ENCODE measurements around the gene CCDC6.

CCDC6 gene

GRCh38 chr10:59847888-59848287, 58.5 kb downstream of the CCDC6 start:
- Histone ChIP-seq H4K91ac (ENCODE audit: low read depth, low read length, poor library complexity) (no peak overlapping the region), H2BK12ac (ENCODE audit: low read length) (no peak overlapping the region), H3K4me1 (ENCODE audit: control insufficient read depth in 2 of 2, insufficient read depth in 1 of 2, low read depth in 1 of 2, low read length in 2 of 2) (peaks cover 4 to 5% of the 10 kb centered on the region in 2 donors), H2BK15ac (ENCODE audit: low read length) (no peak overlapping the region), H3K36me3 (replicated peaks in 1 of 2; ENCODE audit: control insufficient read depth in 2 of 2, insufficient read depth in 2 of 2, low read length in 2 of 2) (peaks cover 0 to 70% of the 10 kb centered on the region in 2 donors), H4K8ac (ENCODE audit: low read depth, low read length) (no peak overlapping the region), H3K9me3 (replicated peaks in 1 of 2; ENCODE audit: control insufficient read depth in 2 of 2, insufficient read depth in 1 of 2, low read depth in 1 of 2, low read length in 2 of 2) (no peaks in the 10 kb centered on the region), H3K4ac (ENCODE audit: low read length) (no peak overlapping the region), H3K9ac (ENCODE audit: low read depth, low read length, poor library complexity) (no peak overlapping the region), H2AFZ (ENCODE audit: low read length) (no peak overlapping the region), H2AK5ac (ENCODE audit: low read depth, low read length) (no peak overlapping the region), H3K27ac (replicated peaks; ENCODE audit: low read length) (peak overlapping the region; percentile 7), H2BK120ac (ENCODE audit: low read depth, low read length) (no peak overlapping the region), H3K23ac (ENCODE audit: low read depth, low read length, poor library complexity) (no peak overlapping the region), H3K27me3 (ENCODE audit: control insufficient read depth in 3 of 3, insufficient read depth in 3 of 3, low read depth in 1 of 3, low read length in 3 of 3) (no peaks in the 10 kb centered on the region), H2BK5ac (ENCODE audit: low read length) (no peak overlapping the region), H3K18ac (ENCODE audit: low read length) (peak overlapping the region; percentile 13), H3K79me1 (ENCODE audit: low read depth, low read length) (no peaks in the 10 kb centered on the region), H3K14ac (ENCODE audit: low read length) (no peak overlapping the region), H3K4me2 (ENCODE audit: insufficient read depth, low read length, poor library complexity, severe bottlenecking) (no peak overlapping the region), H3K4me3 (ENCODE audit: low read length in 2 of 2) (no peak overlapping the region)
- DNase-seq (ENCODE audit: low spot score): no peak
- no CpG with 5 or more reads among the region's 7 CpGs for WGBS, 2 donors (ENCODE audit: extremely low coverage in 2 of 2, insufficient read length in 2 of 2, insufficient replicate concordance in 1 of 2)

GRCh38 chr10:59847326-59847725, 59.0 kb downstream of the CCDC6 start:
- WGBS, 2 donors (ENCODE audit: extremely low coverage in 2 of 2, insufficient read length in 2 of 2, insufficient replicate concordance in 1 of 2): no CpG with 5 or more reads among the region's 2 CpGs
- H3K36me3 ChIP-seq (replicated peaks in 1 of 2; ENCODE audit: control insufficient read depth in 2 of 2, insufficient read depth in 2 of 2, low read length in 2 of 2): peaks cover 0 to 66% of the 10 kb centered on the region in 2 donors
- no peaks in the 10 kb centered on the region for H3K9me3 ChIP-seq (replicated peaks in 1 of 2; ENCODE audit: control insufficient read depth in 2 of 2, insufficient read depth in 1 of 2, low read depth in 1 of 2, low read length in 2 of 2)
- H2AK5ac ChIP-seq (ENCODE audit: low read depth, low read length): no peak overlapping the region
- no peak overlapping the region for H2BK5ac ChIP-seq (ENCODE audit: low read length)
- H3K9ac ChIP-seq (ENCODE audit: low read depth, low read length, poor library complexity): no peak overlapping the region
- no peak overlapping the region for H3K14ac ChIP-seq (ENCODE audit: low read length)
- peak; percentile 51 for DNase-seq (ENCODE audit: low spot score)
- no peak overlapping the region for H3K23ac ChIP-seq (ENCODE audit: low read depth, low read length, poor library complexity)
- H3K27ac ChIP-seq (replicated peaks; ENCODE audit: low read length): no peak overlapping the region
- no peak overlapping the region for H3K4ac ChIP-seq (ENCODE audit: low read length)
- peaks cover 4 to 5% of the 10 kb centered on the region in 2 donors for H3K4me1 ChIP-seq (ENCODE audit: control insufficient read depth in 2 of 2, insufficient read depth in 1 of 2, low read depth in 1 of 2, low read length in 2 of 2)
- H2BK15ac ChIP-seq (ENCODE audit: low read length): no peak overlapping the region
- H3K27me3 ChIP-seq (ENCODE audit: control insufficient read depth in 3 of 3, insufficient read depth in 3 of 3, low read depth in 1 of 3, low read length in 3 of 3): no peaks in the 10 kb centered on the region
- no peak overlapping the region for H2BK120ac ChIP-seq (ENCODE audit: low read depth, low read length)
- H3K18ac ChIP-seq (ENCODE audit: low read length): no peak overlapping the region
- H3K4me2 ChIP-seq (ENCODE audit: insufficient read depth, low read length, poor library complexity, severe bottlenecking): no peak overlapping the region
- no peak overlapping the region for H4K8ac ChIP-seq (ENCODE audit: low read depth, low read length)
- no peak overlapping the region for H4K91ac ChIP-seq (ENCODE audit: low read depth, low read length, poor library complexity)
- no peak overlapping the region for H3K4me3 ChIP-seq (ENCODE audit: low read length in 2 of 2)
- H2AFZ ChIP-seq (ENCODE audit: low read length): no peak overlapping the region
- H2BK12ac ChIP-seq (ENCODE audit: low read length): no peak overlapping the region
- no peaks in the 10 kb centered on the region for H3K79me1 ChIP-seq (ENCODE audit: low read depth, low read length)

GRCh38 chr10:59844436-59844835, 61.9 kb downstream of the CCDC6 start:
- Histone ChIP-seq H2BK12ac (ENCODE audit: low read length) (no peak overlapping the region), H4K8ac (ENCODE audit: low read depth, low read length) (no peak overlapping the region), H3K4me2 (ENCODE audit: insufficient read depth, low read length, poor library complexity, severe bottlenecking) (no peak overlapping the region), H3K4ac (ENCODE audit: low read length) (no peak overlapping the region), H3K4me3 (ENCODE audit: low read length in 2 of 2) (no peak overlapping the region), H4K91ac (ENCODE audit: low read depth, low read length, poor library complexity) (no peak overlapping the region), H3K27me3 (ENCODE audit: control insufficient read depth in 3 of 3, insufficient read depth in 3 of 3, low read depth in 1 of 3, low read length in 3 of 3) (no peaks in the 10 kb centered on the region), H3K4me1 (ENCODE audit: control insufficient read depth in 2 of 2, insufficient read depth in 1 of 2, low read depth in 1 of 2, low read length in 2 of 2) (peaks cover 4 to 5% of the 10 kb centered on the region in 2 donors), H2BK120ac (ENCODE audit: low read depth, low read length) (no peak overlapping the region), H3K14ac (ENCODE audit: low read length) (no peak overlapping the region), H3K9ac (ENCODE audit: low read depth, low read length, poor library complexity) (no peak overlapping the region), H3K23ac (ENCODE audit: low read depth, low read length, poor library complexity) (no peak overlapping the region), H3K79me1 (ENCODE audit: low read depth, low read length) (no peaks in the 10 kb centered on the region), H3K27ac (replicated peaks; ENCODE audit: low read length) (no peak overlapping the region), H3K9me3 (replicated peaks in 1 of 2; ENCODE audit: control insufficient read depth in 2 of 2, insufficient read depth in 1 of 2, low read depth in 1 of 2, low read length in 2 of 2) (no peaks in the 10 kb centered on the region), H2AFZ (ENCODE audit: low read length) (no peak overlapping the region), H3K36me3 (replicated peaks in 1 of 2; ENCODE audit: control insufficient read depth in 2 of 2, insufficient read depth in 2 of 2, low read length in 2 of 2) (peaks cover 2 to 47% of the 10 kb centered on the region in 2 donors), H3K18ac (ENCODE audit: low read length) (no peak overlapping the region), H2BK5ac (ENCODE audit: low read length) (no peak overlapping the region), H2BK15ac (ENCODE audit: low read length) (no peak overlapping the region), H2AK5ac (ENCODE audit: low read depth, low read length) (no peak overlapping the region)
- WGBS, 2 donors (ENCODE audit: extremely low coverage in 2 of 2, insufficient read length in 2 of 2, insufficient replicate concordance in 1 of 2): no CpG with 5 or more reads among the region's 3 CpGs
- DNase-seq (ENCODE audit: low spot score): no peak

- no peaks in the 10 kb centered on the region for H3K79me1 ChIP-seq (ENCODE audit: low read depth, low read length)
- no CpG with 5 or more reads among the region's 2 CpGs for WGBS, 2 donors (ENCODE audit: extremely low coverage in 2 of 2, insufficient read length in 2 of 2, insufficient replicate concordance in 1 of 2)
- no peak overlapping the region for H3K27ac ChIP-seq (replicated peaks; ENCODE audit: low read length)
- no peak overlapping the region for H2BK120ac ChIP-seq (ENCODE audit: low read depth, low read length)
- no peak overlapping the region for H3K4ac ChIP-seq (ENCODE audit: low read length)
- H3K14ac ChIP-seq (ENCODE audit: low read length): no peak overlapping the region
- H2BK5ac ChIP-seq (ENCODE audit: low read length): no peak overlapping the region
- no peak for DNase-seq (ENCODE audit: low spot score)
- no peak overlapping the region for H4K8ac ChIP-seq (ENCODE audit: low read depth, low read length)
- H2AK5ac ChIP-seq (ENCODE audit: low read depth, low read length): no peak overlapping the region
- no peak overlapping the region for H2AFZ ChIP-seq (ENCODE audit: low read length)
- no peak overlapping the region for H3K9ac ChIP-seq (ENCODE audit: low read depth, low read length, poor library complexity)
- H3K4me2 ChIP-seq (ENCODE audit: insufficient read depth, low read length, poor library complexity, severe bottlenecking): no peak overlapping the region
- H3K23ac ChIP-seq (ENCODE audit: low read depth, low read length, poor library complexity): no peak overlapping the region
- no peaks in the 10 kb centered on the region for H3K9me3 ChIP-seq (replicated peaks in 1 of 2; ENCODE audit: control insufficient read depth in 2 of 2, insufficient read depth in 1 of 2, low read depth in 1 of 2, low read length in 2 of 2)
- no peak overlapping the region for H4K91ac ChIP-seq (ENCODE audit: low read depth, low read length, poor library complexity)
- no peaks in the 10 kb centered on the region for H3K27me3 ChIP-seq (ENCODE audit: control insufficient read depth in 3 of 3, insufficient read depth in 3 of 3, low read depth in 1 of 3, low read length in 3 of 3)
- no peak overlapping the region for H3K18ac ChIP-seq (ENCODE audit: low read length)
- H3K36me3 ChIP-seq (replicated peaks in 1 of 2; ENCODE audit: control insufficient read depth in 2 of 2, insufficient read depth in 2 of 2, low read length in 2 of 2): peaks cover 2 to 45% of the 10 kb centered on the region in 2 donors
- H3K4me3 ChIP-seq (ENCODE audit: low read length in 2 of 2): no peak overlapping the region
- H3K4me1 ChIP-seq (ENCODE audit: control insufficient read depth in 2 of 2, insufficient read depth in 1 of 2, low read depth in 1 of 2, low read length in 2 of 2): peaks cover 4 to 5% of the 10 kb centered on the region in 2 donors
- H2BK15ac ChIP-seq (ENCODE audit: low read length): no peak overlapping the region
- H2BK12ac ChIP-seq (ENCODE audit: low read length): no peak overlapping the region
These were observed 62.6 kb downstream of the CCDC6 start for GRCh38 chr10:59843748-59844147.
